Upper lobe of right lung (tissue), 1 donor: Measurements from ENCODE around the gene IRF1. TPM values are rescaled to one million over a fixed set of nuclear protein-coding genes. Genes with fewer than 3 reads are reported as not detected.
"Not testable (repeated sequence)": the region's sequence is repeated elsewhere in the genome, so short reads cannot be mapped to it uniquely, and the experiment has no call there.

ENCODE experiments used
- ATAC-seq: fragments of 200-7000 bp; cut with Tn5 transposase; one replicate; pipeline ENCODE4 v1.9.1; 2020; ENCODE audit warnings: mild to moderate bottlenecking, moderate library complexity
- DNase-seq: peaks from one replicate; pipeline ENCODE4 v3.0.0-alpha.2; 2020
- H3K27ac ChIP-seq: fragments of 200-600 bp; one replicate; pipeline ENCODE4 v1.8.0; 2022
- H3K27me3 ChIP-seq: fragments of 200-600 bp; one replicate; pipeline ENCODE4 v1.8.0; 2022; ENCODE audit warnings: mild to moderate bottlenecking
- H3K36me3 ChIP-seq: fragments of 200-600 bp; one replicate; pipeline ENCODE4 v1.8.0; 2022
- H3K4me1 ChIP-seq: fragments of 200-600 bp; one replicate; pipeline ENCODE4 v1.8.0; 2022
- H3K4me3 ChIP-seq: fragments of 200-600 bp; one replicate; pipeline ENCODE4 v1.8.0; 2022; ENCODE audit warnings: mild to moderate bottlenecking
- H3K9me3 ChIP-seq: fragments of 200-600 bp; one replicate; pipeline ENCODE4 v1.8.0; 2022
- intact Hi-C: fragments of 100-400 bp; cut with DNase I; formaldehyde crosslinking; loops from one replicate; pipeline ENCODE4 v1.11.0; 2022
- total RNA-seq: library from RNA; stranded (reverse); fragmentation: NEBNext Ultra II Directional; extraction: Animal tissue kit (Norgen Biotek cat#: 25700); gene quantifications from one replicate; pipeline ENCODE4 v1.2.1, GENCODE V29; 2021
- TF ChIP-seq, protein P1 (sequence below): fragments of 200-600 bp; IDR thresholded peaks from one replicate; pipeline ENCODE4 v1.8.0; 2022; ENCODE audit warnings: antibody characterized with exemption
- donor health status: DM: no; HTN: yes; CAD: no; lungs with severe emphysema.

Gene IRF1
- total RNA-seq, 1 donor from 2014 or later, result 59.5 TPM

DNA sequence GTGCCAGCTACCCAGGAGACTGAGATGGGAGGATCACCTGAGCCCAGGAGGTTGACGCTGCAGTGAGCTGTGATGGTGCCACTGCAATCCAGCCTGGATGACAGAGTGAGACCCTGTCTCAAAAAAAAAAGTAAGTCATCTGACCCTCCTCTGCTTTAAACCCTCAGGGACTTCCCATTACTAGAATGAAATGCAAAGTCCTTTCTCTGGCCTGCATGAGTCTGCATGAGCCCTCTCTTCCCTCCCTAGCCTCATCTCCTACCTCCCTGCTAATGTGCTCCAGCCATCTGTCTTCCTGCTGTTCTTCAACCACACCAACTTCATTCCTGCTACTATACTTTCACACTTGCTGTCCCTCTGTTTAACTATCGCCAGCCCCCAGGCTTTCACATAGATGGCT, 37.4 kb upstream of the IRF1 start:
- H3K27me3 ChIP-seq, result no peaks in the 10 kb centered on the region
- no peaks in the 10 kb centered on the region for H3K36me3 ChIP-seq
- no peaks in the 10 kb centered on the region for H3K4me1 ChIP-seq
- no peaks in the 10 kb centered on the region for H3K9me3 ChIP-seq
- intact Hi-C loops, result no loop called here
- ATAC-seq (no peak), DNase-seq (no peak)
- TF ChIP-seq, protein P1, sequence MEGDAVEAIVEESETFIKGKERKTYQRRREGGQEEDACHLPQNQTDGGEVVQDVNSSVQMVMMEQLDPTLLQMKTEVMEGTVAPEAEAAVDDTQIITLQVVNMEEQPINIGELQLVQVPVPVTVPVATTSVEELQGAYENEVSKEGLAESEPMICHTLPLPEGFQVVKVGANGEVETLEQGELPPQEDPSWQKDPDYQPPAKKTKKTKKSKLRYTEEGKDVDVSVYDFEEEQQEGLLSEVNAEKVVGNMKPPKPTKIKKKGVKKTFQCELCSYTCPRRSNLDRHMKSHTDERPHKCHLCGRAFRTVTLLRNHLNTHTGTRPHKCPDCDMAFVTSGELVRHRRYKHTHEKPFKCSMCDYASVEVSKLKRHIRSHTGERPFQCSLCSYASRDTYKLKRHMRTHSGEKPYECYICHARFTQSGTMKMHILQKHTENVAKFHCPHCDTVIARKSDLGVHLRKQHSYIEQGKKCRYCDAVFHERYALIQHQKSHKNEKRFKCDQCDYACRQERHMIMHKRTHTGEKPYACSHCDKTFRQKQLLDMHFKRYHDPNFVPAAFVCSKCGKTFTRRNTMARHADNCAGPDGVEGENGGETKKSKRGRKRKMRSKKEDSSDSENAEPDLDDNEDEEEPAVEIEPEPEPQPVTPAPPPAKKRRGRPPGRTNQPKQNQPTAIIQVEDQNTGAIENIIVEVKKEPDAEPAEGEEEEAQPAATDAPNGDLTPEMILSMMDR, result no peak
- H3K27ac ChIP-seq, result no peak overlapping the region
- no peak overlapping the region for H3K4me3 ChIP-seq

DNA sequence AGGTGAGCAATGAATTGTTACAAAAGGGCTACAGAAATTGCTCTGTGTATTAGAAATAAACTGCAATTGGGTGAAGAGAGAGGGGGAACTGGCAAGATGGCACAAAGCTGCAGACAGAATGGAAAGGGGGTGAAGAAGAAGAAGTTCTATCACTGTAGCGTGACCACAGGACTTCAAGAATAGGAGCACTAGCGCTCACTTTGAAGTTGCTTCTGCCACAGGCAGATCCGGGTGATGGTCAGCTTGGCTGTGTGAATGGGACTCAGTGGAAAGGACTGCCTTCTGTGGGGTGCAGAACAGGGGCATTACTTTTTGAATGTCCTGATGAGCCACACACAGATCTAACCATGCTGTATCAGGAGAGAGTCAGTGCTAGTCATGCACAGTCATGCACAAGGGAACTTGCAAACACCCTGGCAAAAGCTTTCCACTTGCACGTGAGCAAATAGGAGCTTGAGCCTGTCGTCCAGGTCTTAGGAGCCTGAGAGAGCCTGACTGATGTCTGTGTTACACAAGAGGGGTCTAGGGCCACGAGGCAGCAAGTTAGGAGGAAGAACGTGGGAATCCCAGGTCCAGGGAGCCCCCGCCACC, 36.5 kb upstream of the IRF1 start:
- no peak overlapping the region for H3K4me3 ChIP-seq
- H3K9me3 ChIP-seq, result no peaks in the 10 kb centered on the region
- intact Hi-C loops, result no loop called here
- H3K27me3 ChIP-seq, result no peaks in the 10 kb centered on the region
- no peaks in the 10 kb centered on the region for H3K36me3 ChIP-seq
- DNase-seq (no peak), ATAC-seq (peak; percentile 13)
- no peaks in the 10 kb centered on the region for H3K4me1 ChIP-seq
- TF ChIP-seq, protein P1, result no peak
- no peak overlapping the region for H3K27ac ChIP-seq

DNA sequence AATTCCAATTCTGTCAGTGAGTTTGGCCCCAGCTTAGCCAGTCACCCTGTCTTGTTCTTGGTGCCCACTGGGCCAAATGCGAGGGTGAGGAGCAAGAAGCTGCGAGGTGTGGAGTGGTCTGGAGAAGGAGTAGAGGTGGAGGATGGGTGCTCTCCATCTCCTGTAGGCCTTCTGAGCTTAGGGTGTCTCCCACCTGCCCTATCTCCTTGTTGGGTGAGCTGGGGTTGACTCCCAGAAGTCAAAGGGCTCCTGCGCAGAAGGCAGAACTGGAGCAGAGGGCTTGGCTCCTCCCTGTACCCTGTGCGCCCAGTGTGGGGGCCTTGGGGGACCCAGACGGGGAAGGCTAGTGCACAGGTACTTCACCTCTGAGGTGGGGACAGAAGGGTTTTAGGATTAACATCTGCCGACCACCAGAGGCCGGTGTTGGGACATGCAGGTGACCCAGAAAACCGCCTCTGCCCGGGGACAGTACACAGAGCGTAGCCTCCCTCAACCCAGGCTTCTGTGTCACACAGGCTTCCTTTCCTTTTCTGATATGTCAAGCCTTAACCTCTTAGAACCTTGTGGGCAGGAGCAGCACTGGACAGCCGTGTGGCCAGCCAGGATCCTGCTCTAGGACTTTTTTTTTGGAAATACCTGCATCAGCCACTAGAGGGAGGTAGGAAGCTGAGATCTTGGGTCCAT, 35.9 kb upstream of the IRF1 start:
- ATAC-seq (peak; percentile 93), DNase-seq (peak; percentile 64)
- Histone ChIP-seq H3K4me1 (no peaks in the 10 kb centered on the region), H3K4me3 (no peak overlapping the region), H3K27me3 (no peaks in the 10 kb centered on the region), H3K36me3 (no peaks in the 10 kb centered on the region), H3K9me3 (no peaks in the 10 kb centered on the region), H3K27ac (no peak overlapping the region)
- intact Hi-C loops, result no loop called here
- TF ChIP-seq, protein P1, result peak; percentile 84

DNA sequence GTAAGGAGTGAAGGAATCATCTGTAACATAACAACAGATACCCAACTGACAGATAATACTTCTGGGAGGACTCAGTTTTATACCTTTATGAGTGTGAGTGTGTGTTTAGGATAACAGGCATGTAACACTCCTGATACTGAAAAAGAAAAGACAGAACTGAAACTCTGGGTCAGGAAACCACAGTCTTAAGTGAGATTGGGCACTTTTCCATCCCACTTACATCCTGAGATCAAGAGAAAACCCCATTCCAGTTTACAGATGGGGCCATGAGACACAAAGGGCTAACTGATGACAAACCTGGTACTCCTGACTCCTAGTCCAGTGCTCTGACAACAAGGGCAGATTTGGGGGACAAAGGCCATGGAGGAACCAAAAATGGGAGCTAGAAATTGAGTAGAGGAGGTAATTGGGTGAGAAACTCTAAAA, 34.7 kb upstream of the IRF1 start:
- no peaks in the 10 kb centered on the region for H3K4me1 ChIP-seq
- ATAC-seq (no peak), DNase-seq (no peak)
- no peak overlapping the region for H3K4me3 ChIP-seq
- H3K36me3 ChIP-seq, result no peaks in the 10 kb centered on the region
- no peak overlapping the region for H3K27ac ChIP-seq
- TF ChIP-seq, protein P1, result no peak
- no peaks in the 10 kb centered on the region for H3K9me3 ChIP-seq
- intact Hi-C loops, result no loop called here
- no peaks in the 10 kb centered on the region for H3K27me3 ChIP-seq

DNA sequence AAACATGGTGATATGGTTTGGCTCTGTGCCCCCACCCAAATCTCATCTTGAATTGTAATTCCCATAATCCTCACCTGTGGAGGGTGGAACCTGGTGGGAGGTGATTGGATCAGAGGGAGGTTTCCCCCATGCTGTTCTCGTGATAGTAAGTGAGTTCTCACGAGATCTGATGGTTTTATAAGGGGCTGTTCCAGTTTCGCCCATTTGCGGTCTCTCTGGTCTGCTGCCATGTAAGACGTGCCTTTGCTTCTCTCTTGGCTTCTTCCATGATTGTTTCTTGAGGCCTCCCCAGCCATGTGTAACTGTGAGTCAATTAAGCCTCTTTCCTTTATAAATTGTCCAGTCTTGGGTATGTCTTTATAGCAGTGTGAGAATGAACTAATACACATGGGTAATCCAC, 34.3 kb upstream of the IRF1 start:
- ATAC-seq, H3K9me3 ChIP-seq, H3K27ac ChIP-seq, H3K27me3 ChIP-seq, H3K36me3 ChIP-seq, intact Hi-C loops, H3K4me3 ChIP-seq, DNase-seq, H3K4me1 ChIP-seq: not testable (repeated sequence)

- H3K27me3 ChIP-seq, H3K36me3 ChIP-seq, H3K27ac ChIP-seq, ATAC-seq, DNase-seq, H3K4me3 ChIP-seq, intact Hi-C loops, H3K4me1 ChIP-seq, H3K9me3 ChIP-seq: not testable (repeated sequence)
These were observed 31.5 kb upstream of the IRF1 start for GRCh38 chr5:132522067-132522466.

DNA sequence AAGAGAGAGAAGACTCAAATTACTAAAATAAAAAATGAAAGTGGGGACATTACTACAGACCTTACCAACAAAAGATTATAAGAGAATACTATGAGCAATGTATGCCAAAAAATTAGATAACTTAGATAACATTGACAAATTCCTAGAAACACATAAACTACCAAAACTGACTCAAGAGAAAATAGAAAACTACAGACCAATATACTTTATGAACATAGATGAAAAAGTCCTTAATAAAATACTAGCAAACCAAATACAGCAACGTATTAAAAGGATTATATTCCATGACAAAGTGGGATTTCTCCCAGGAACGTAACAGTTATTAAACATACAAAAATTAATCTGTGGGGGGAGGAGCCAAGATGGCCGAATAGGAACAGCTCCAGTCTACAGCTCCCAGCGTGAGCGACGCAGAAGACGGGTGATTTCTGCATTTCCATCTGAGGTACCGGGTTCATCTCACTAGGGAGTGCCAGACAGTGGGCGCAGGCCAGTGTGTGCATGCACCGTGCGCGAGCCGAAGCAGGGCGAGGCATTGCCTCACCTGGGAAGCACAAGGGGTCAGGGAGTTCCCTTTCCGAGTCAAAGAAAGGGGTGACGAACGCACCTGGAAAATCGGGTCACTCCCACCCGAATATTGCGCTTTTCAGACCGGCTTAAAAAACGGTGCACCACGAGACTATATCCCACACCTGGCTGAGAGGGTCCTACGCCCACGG, 23.2 kb upstream of the IRF1 start:
- H3K36me3 ChIP-seq, ATAC-seq, H3K9me3 ChIP-seq, DNase-seq, H3K4me3 ChIP-seq, intact Hi-C loops, H3K27ac ChIP-seq, H3K4me1 ChIP-seq, H3K27me3 ChIP-seq: not testable (repeated sequence)
